HG02588 (cell line): ENCODE results near the gene UBE2O.

Source experiments
- ATAC-seq: cut with Tn5 transposase; IDR thresholded peaks from one replicate; pipeline ENCODE4 v1.9.1; 2021; ENCODE audit warnings: mild to moderate bottlenecking, moderate library complexity; ENCODE audit not compliant: unreplicated experiment

Gene UBE2O

DNA sequence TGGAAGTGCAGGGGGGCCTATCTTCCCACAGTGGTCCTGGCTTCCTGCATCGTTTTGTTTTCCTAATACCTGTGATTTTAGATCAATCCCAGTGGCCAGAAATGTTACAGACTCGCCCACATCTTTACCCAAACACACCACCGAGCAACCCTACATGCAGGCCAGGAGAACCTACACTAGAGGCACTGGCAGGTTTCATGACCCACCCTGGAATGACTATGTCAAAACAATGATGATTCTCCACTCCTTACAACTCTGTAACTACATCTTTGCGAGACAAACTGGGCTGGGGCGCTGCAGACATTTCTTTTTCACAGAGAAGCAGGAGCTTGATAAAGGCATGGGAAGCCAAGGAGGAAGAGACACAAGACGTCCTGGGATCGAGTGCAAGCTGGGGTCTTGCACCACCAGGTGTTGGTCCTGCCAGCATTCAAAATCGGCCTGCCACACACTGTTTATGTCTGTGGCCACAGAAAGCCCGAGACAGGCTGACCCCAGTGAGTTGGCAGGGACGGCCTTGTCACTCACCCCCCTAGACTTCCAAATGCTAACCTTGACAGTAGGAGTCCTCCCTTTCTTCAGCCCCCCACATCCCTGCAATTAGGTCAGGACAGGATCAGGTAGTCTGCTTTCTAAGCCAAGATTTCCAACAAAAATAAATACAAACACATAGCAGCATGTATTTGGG lies 32.5 kb downstream of the UBE2O start:
- ATAC-seq = no peak

DNA sequence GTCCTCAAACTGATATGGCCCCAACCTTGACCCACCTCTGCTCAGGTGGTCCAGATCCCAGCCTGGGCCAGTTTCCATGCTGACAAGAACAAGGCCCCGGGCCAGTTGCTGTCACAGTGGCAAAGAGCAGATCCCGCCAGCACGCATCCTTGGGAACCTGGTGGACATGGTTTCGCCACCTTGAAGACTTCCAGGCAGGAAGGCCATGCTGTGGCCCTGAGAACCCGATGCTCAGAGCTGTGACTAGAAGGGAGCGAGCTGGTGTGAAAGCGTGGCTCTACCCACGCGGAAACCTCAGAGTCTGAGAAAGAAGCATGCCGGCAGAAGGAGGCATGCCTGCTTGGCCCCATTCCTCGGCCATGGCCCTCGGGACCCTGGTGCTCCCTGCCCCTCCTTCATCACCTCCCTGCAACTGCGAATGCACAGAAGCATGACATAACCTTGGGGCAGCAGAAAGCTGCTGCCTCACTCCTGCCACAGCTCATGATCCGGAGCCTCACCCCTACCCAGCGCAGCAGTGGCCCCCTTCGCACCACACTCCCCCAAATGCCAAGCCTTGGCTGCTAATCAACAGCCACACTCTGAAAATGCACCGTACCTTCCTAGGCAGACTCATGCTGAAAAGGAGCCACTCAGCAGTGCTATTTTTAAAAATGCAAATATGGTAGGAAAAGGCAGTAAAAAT lies 33.2 kb downstream of the UBE2O start:
- no peak for ATAC-seq

DNA sequence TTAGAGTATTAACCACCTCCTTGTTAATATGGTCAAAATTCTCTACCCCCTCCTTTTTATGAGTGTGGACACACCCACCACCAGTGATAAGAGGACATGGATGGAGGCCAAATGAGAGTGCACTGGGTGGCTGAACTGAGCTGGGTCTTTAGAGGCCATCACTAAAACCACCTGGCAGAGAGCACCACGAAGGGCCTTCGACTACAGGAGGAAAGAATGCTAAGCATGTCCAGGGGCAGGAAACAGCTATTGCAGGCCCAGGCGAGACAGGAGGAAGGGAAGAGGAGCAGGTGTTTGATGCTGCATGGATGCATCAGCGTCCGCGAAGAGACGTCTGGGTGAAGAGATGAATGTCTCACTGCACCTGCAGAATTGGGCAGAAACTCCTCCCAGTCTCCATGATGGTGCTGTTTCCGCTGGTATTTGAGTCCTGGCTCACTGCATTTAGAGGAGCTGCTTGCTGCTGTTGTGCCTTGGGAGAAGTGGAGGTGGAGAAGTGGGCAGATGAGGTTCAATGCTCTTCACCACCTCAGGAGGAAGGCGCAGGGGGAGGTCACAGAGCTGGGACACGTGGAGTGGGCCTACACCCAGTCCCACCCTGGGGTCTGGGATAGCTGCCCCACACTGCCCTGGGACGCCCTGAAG lies 35.3 kb downstream of the UBE2O start:
- ATAC-seq = no peak

DNA sequence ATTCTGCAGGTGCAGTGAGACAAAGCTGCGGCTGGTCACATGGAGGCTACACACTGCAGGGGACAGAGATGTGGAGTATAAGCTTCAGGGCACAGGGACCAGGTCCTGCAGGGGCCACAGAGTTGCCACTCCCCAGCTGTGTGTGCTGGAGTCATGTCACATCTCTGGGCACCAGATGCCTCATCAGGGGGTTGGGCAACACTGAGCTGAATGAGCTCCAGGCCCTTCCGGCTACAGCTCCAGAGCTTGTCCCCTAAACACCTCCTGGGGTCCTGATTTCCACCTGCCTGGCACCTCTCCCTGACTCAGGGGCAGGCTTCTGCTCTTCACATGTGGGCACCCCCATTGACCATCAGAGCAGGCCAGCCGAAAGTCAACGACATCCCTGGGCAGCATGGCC lies 36.1 kb downstream of the UBE2O start:
- ATAC-seq = no peak

DNA sequence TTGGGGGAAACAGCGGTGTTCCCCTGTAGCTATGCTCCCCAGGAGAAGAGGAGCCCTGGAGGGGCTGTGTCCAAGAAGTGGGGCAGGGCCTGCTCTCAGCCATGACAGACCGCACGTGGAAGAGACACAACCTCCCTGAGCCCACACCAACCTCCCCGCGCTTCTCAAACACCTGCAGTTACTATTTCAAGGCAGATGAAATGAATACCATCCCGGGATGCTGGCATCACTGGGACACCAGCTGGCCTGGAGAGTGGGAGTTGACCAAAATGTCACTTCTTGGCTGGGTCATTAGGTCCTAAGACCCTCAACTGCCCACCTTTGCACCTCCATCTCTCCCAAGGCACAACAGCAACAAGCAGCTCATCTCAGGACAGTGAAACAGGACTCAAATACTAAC lies 36.5 kb downstream of the UBE2O start:
- no peak for ATAC-seq

DNA sequence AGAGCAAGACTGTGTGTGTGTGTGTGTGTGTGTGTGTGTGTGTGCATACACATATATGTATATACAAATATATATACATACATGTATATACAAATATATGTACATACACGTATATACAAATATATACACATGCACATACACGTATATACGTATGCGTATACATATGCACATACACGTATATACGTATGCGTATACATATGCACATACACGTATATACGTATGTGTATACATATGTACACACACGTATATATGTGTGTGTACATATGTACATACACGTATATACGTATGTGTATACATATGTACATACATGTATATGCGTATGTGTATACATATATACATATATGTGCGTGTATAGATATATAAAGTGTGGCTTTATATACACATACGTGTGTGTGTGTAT lies 37.2 kb downstream of the UBE2O start:
- no peak for ATAC-seq

DNA sequence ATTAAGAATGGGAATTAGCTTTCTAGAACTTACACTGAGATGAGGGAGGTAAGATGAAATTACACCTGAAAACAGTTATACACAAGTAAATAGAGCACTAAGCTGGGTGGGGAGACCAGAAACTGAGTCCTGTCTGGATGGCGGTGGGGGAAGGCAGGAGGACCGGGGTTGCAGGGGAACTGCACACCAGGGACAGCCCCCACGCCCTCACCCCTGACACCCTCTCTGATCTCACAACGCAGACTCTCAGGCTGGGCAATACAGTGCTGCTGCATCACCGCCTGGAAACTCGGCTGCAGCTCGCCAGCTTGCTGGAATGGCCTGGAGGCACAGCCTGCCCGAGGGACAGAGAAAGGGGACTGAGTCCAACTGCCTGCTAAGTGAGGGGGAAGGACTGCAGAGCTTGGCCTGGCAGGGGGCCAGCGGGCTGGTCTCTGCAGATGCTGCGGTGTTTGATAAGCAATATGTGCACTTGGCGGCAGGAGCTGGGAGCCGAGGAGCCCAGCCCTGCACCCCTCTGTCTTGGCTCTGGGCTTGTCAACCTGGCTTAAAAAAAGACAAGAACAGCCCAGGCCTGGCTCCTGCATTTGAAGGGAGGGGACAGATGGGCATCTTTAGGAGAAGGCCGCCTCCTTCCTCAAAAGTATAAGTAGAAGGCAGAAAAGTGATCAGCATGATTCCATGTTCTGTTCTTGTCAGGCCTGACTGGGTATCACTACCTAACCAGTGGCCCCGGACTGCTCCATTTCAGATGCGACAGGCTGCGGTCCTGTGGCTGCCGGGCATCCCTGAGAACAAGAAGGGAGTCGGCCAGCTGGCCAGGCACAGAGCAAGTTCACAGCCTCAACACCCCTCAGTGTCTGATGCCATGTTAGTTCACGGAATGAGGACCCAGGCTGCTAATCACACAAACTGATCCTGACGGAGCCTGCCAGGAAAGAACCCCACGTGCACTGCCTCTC lies 38.3 kb downstream of the UBE2O start:
- no peak for ATAC-seq

DNA sequence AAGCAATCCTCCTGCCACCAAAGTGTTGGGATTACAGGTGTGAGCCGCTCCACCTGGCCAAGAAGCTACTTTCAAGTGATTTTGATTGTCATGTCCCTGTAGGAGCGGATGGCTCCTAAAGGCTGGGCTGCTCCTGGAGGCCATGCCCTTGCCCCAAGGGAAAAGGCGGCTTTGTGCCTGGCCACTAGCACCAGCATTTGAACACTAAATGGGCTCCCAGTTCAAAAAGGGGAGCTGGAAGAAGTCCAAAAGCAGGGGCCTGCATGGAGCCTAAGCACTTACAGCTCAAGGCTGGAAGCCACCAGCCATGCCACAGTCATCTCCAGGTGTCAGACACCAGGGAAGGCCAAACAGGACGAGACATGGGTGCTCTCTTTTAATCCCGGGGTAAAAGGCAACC lies 41.7 kb downstream of the UBE2O start:
- ATAC-seq = no peak

DNA sequence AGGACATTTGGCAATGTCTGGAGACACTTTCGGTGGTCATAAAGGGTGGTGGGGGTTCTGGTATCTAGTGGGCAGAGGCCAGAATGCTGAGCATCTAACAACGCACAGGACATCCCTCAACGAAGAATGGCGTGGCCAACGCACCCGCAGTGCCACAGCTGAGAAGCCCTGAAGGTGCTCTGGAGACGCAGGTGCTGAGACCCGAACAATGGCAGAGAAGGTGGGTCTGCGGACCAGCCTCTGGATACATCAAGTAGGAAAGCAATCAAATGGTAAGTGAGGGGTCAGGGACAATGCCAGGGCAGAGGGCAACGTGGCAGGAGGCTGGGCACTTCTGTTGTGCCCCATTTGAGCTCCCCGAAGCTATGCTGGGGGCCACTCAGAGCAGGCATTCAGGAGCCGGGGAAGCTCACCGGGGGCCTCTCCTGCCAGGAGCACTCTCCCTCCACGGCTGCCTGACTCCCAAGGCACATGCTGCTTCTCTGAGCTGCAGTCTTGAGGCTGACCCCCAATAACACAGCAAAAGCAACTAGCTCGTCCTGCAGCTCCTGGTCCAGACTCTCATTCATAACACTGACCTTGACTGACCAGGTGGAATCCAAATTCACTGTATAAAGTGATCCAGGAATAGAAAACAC lies 42.5 kb downstream of the UBE2O start:
- ATAC-seq = no peak

DNA sequence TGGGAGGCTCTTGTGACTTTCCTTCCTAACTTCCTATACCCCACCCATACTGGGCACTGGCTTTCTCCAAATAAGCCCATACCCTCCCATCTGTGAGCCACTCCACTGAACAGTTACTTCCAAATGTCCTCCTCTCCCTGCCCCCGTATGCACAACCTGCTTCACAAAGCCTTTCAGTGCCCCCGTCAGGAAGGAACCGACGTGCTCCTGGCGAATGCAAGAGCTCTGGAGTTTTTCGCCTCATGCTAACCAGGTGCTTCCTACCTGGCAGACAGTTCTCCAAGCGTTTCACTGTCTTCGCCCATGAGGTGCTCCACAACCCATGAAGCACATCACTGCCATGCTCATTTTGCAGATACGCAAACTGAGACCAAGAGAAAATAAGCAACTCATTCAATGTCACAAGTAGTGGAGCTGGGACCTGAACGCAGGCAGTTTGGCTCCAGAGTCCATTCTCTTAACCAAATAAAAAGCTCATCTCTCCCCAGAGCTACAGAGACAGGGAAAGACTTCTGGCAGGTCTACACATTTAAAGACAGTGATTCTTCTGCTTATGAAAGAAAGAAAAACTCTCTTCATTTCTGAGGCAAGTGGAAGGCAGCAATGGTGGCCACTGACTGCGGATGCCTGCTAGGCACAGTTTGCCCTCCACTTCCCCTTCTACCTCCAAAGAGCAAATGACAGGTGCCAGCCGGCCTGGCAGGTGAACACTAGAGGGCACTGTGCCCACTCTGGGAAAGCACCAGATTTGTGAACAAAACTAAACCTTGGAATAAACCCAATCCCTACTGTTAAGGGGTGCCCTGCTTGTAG lies 44.7 kb downstream of the UBE2O start:
- no peak for ATAC-seq

DNA sequence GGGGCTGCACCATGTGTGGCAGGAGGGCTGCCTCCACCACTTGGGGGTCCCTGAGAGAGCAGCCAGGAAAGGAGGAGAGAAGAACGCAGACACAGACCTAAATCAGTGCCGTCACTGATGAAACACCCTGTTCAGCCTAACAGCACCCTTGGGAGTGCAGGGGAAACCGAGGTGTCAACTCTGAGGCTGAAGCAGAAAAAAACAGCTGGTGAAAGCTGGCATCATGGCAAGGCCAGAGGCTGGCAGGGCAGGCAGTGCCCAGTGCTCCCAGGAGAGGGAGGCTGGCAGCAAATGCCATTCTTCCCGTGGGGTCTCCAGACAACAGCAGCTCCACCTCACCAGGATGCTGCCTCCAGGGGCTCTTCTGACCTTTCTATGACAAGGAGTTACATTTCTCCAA lies 45.4 kb downstream of the UBE2O start:
- no peak for ATAC-seq

DNA sequence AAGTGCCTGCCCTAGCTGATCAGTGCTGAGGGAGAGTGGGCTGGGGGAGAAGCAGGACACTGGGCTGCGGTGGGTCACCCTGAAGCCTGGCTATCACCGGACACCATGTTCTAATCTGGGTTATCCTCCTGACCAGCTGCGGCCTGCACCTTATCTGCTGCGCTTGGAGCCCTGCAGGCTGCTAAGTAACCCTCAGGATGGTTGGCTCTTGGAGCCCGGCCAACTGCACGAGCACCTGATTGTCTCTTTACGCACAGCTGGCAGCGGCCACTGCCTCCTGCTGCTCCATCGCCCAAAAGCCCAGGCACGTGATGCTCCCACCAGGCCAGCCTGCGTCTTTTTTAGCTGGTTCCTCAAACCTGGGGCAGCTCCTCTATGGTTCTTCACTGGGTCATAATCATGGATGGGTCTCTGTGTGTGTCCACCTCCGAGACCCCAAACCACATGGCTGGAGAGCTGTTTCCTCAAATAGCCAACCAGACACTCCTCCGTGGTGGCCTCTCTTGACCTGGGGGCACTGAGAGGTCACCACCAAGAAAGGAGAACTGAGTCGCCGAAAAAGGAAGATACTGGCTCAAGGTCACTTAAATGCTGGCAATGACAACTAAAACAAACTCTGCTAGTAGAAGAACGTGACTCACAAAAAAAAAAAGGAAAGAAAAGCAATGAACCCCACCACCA lies 46.8 kb downstream of the UBE2O start:
- ATAC-seq = no peak

DNA sequence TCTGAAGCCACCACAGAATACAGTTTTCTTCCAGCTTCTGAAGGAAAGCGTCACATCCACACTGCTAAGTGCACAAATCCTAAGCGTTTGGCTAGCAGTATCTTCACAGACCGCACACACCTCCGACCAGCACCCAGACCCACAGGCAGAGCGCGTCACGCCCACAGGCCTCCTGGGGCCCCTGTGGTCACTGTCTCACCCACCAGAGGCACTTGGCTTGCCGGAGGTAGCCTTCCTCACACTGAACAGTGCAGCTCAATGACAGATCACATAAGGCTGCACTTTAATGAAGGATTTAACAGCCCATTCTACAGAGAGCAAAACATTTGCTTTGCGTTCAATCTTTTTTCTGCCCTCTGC lies 47.4 kb downstream of the UBE2O start:
- ATAC-seq = no peak

DNA sequence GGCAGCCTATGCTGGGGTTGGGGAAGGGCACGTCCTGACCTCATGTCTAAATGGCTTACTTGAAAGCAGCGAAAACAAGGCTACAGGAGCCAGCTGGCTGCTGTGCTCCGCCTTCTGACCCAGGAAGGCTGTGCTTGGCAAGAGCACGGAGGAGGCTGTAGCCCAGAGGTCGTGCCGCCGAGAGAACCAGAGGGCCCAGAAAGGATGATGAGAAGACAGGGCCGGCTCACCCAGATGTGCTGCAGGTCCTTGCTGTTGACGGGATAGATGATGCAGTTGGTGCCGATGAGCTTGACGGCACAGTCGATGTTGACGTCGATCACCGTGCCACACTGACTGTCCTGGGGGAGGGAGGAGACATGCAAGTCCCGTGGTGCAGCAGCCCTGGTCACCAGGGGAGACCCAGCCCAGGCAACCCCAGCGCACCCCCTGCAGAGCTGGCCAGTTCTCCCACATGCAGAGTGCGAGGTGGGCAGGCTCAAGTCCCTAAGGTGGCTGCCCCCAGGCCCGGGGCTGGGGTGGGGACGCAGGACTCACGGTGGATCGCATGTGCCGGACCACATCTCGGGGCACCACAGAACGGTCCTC lies 47.9 kb downstream of the UBE2O start:
- ATAC-seq = no peak

DNA sequence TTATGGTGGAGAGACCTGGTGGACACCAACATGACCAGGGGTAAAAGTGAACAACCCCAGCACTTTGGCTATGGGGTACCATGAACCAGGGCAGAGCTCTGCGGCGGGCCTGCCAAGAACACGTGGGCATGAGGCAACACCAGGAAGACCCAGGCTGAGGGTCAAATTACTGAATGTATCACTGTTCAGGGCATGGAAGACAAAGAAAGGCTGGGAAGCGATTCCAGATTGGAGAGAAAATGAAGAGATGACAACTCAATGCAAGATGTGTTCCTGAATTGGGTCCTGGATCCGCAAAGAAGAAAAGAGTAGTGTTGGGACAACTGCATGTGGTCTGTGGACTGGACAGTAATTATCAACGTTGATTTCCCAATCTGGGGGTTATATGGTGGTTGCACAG lies 48.7 kb downstream of the UBE2O start:
- no peak for ATAC-seq

DNA sequence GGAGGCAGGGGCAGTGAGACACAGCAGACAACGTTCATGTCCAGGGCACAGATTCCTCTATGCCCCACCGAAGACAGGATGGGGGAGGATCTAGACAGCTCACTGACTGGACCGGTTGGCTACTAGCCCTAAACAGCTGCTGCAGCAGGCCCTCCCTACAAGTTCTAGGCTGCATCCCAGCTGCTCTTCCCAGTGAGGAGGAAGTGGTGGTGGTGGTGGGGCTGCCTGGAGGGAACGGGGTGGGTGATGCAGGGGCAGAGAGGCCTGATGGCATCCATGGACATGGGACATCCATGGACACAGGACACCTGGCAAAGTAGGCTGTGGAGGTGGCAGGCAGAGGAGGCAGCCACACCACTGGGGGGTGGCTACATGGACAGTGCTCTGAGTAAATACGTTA lies 50.2 kb downstream of the UBE2O start:
- no peak for ATAC-seq

DNA sequence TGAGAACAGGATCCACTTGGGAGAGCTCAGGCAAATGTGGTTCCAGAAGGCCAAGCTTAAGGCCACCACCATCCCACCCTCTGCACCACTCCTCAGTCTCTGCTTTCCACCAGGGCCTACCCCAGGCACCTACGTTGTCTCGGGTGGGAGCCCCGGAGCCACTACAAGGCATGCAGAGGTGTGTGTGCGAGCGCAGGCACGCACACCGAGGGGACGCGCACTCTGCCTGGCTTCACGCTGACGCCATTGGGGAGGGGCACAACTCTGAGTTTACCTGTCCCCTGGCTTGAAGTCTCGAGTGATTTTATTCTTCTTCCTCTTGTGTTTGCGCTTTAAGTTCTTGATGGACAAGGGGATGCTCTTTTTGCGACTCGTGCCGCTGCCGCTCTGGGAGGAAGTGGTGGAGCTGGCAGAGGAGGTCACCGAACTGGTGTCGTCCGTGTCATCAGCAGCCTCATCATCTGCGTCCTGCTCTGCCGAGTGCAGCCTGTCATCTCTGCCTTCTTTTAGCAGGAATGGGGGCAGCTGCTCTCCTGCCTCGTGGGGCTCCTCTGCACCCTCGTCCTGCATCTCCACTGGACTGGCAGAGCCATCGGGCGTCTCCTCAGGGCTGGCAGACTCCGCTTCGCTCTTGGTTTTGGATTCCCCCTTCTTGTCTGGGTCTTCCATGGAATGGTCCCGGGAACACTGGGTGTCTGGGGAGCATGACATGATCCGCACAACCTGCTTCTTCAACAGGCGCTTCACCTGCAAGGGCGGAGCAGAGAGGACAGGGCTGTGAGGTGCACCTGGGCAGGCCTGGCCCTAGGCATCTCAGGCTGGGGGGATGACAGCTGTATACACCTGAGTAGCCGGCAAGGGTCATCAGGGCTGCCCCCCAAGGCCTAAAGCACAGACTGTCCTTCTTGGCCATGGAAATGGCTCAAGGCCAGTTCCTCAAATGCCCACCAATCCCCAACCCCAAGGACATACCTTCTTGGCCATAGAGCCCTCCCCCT lies 53.5 kb downstream of the UBE2O start:
- ATAC-seq = no peak
